Anterior cingulate cortex (tissue), 58 donors: ENCODE measurements around the gene UTP25.
"Not testable (repeated sequence)": the region's sequence is repeated elsewhere in the genome, so short reads cannot be mapped to it uniquely, and the experiment has no call there.

Source experiments
- DNase-seq, 58 donors: peaks; one replicate each; lab custom pipeline; 2025; lab: John Stamatoyannopoulos, UW

UTP25 gene

DNA sequence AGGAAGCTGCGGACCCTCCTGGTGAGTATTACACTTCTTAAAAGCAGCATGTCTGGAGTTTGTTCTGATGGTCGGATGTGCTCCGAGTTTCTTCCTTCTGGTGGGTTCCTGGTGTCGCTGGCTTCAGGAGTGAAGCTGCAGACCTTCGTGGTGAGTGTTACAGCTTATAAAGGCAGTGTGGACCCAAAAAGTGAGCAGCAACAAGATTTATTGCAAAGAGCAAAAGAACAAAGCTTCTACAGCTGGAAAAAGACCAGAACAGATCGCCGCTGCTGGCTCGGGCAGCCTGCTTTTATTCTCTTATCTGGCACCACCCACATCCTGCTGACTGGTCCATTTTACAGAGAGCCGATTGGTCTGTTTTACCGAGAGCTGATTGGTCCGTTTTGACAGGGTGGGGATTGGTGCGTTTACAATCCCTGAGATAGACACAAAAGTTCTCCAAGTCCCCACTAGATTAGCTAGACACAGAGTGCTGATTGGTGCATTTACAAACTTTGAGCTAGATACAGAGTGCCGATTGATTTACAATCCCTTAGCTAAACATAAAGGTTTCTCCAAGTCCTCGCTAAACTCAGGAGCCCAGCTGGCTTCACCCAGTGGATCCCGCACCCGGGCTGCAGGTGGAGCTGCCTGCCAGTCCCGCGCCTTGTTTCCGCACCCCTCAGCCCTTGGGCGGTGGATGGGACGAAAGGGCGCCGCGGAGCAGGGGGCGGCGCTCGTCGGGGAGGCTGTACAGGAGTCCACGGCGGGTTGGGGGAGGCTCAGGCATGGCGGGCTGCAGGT lies 60.7 kb downstream of the UTP25 start:
- not testable (repeated sequence) for DNase-seq

DNA sequence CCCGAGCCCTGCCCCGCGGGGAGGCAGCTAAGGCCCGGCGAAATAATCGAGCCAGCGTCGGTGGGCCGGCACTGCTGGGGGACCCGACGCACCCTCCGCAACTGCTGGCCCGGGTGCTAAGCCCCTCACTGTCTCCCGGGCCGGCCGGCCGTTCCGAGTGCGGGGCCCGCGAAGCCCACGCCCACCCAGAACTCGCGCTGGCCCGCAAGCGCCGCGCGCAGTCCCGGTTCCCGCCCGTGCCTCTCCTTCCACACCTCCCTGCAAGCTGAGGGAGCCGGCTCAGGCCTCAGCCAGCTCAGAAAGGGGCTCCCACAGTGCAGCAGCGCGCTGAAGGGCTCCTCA lies 61.3 kb downstream of the UTP25 start:
- no peak for DNase-seq

DNA sequence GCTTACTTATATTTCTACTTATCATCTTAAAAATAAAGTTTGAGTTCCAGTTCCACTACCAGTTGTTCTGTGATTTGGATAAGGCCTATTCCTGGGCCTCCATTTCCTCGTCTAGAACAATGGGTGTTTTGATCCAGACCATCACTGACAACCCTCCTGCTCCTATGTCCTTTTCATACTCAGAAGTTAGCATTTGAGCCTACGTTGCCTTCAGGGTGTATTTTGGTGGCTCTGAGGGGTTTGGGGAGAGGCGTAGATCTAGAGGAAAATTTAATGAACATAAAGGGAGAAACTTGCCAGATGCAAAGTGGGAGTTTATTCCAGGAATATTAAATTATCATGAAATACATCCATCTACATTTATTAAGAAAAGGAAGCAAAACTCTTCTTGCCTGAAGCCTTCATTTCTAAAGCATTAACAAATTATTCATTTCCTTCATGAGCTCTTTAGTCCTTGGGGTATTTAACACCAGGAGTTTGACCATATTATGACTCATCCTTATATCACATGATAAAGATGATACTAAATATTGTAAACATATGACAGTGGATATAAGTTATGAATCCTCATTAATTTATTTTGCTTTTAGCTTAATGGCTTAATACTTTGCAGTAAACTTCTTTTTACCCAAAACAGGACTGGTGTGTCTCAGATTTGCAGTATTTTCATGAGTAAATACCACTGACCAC lies 63.0 kb downstream of the UTP25 start:
- no peak for DNase-seq

DNA sequence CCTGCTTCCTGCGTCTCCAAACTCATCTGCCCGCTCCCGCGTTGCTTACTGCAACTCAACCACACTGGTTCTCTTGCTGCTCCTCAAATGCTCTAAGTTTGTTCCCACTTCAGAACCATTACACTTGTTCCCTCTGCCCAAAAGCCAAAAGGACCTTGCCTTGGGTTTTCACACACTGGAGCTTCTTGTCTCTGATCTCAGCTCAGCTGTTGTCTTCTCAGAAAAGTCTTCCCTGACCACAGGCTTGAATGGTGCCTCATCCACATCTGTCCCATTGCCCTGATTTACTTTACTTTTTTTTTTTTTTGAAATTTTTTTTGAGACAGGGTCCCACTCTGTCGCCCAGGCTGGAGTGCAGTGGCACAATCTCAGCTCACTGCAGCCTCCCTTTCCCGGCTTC lies 66.0 kb downstream of the UTP25 start:
- no peak for DNase-seq

DNA sequence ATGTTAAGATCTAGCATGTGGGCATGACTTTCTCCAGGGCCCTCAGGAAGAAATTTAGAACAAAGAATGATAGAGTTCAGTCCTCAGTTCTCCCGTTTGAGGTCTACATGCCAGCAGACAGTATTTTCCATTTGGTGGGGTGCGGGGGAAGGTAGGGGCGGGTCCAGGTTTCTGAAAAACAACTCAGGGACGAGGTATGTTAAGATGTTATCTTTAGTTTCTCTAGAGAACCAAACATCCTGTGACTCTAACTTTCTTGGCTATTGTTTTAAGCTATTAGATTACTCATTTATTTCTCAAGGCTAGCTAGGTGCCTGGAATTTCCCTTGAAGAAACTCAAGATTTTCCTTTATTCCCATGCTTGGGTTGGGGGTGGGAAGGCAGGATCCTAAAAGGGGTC lies 67.9 kb downstream of the UTP25 start:
- no peak for DNase-seq

DNA sequence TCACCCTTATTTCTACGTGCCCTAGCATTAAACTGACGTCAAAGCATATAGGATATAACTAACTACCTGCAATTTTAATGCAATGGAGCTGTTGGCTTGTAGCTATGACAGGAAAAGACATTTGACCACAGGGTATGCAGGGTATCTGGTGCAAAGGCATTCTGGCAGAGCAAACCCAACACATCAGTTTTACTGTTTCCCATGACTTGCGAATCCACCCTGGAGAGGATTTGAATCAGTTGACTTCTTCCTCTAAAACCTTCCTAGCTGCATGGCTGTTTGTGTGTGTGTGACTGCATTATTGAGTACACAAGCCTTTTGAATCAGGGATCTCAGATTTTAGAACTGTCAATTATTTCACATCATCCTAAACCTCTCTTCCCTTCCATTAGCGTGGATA lies 68.6 kb downstream of the UTP25 start:
- no peak for DNase-seq

DNA sequence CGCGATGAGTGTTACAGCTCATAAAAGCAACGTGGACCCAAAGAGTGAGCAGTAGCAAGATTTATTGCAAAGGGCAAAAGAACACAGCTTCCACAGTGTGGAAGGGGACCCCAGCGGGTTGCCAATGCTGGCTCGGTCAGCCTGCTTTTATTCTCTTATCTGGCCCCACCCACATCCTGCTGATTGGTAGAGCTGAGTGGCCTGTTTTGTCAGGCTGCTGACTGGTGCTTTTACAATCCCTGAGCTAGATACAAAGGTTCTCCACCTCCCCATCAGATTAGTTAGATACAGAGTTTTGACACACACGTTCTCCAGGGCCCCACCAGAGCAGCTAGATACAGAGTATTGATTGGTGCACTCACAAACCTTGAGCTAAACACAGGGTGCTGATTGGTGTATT lies 70.5 kb downstream of the UTP25 start:
- not testable (repeated sequence) for DNase-seq

DNA sequence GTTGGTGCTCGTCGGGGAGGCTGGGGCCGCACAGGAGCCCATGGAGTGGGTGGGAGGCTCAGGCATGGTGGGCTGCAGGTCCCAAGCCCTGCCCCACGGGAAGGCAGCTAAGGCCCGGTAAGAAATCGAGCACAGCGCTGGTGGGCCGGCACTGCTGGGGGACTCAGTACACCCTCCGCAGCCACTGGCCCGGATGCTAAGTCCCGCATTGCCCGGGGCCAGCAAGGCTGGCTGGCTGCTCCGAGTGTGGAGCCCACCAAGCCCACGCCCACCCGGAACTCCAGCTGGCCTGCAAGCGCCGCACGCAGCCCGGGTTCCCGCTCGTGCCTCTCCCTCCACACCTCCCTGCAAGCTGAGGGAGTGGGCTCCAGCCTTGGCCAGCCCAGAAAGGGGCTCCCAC lies 71.1 kb downstream of the UTP25 start:
- DNase-seq, result not testable (repeated sequence)

DNA sequence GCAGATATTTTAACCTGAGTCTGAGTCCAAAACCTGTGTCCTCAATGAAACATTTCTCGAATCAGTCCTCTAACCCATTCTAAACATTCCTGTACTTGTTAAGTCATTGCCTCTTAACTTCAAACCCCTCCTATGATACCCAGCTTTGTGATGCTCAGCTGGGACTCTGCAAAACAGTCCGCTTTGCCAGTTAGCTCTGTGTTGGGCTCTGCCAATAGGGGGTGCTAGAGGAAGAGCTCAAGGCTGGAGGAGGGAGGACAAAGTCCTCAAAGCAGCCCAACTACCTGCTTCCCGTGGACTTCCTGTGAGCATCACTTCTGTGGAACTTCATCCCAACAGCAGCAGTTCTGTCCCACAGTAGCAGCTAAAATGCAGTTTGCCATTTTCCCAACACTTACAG lies 72.2 kb downstream of the UTP25 start:
- DNase-seq, result no peak

DNA sequence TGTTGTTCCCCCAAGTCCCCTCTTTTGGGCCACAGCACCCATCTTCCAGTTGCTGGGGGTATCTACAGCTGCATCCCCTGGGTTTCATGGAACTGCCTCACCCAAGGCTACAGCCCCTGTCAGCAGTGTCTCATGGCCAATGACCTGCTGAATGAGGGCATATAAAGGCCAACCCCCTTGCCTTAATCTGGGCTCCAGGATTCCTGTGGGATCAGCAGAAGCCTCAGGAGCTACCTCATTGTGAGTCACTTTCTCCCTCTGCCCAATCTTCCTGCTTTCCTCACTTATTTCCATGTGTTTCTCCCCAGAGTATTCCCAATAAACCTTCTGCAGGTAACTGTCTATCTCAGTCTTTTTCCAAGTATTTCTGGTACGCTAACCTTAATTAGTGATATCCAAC lies 73.0 kb downstream of the UTP25 start:
- no peak for DNase-seq

DNA sequence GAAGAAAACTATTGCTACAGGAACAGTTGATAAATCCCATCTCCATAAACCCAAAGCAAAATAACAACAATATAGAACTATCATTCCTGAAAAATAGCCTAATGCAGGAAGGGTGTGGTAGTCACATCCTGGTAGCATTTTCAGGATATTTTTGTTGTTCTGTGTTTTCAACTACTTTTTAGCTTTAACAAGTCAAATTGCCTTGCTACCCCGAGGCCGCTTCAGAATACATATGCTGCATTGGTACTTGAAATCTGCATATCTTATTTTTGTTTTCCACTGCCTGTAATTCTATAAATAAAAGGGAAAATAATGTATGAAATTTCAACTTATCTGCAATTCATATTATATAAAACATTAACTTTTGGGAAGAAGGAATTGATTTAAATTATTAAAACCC lies 73.4 kb downstream of the UTP25 start:
- DNase-seq, result no peak

DNA sequence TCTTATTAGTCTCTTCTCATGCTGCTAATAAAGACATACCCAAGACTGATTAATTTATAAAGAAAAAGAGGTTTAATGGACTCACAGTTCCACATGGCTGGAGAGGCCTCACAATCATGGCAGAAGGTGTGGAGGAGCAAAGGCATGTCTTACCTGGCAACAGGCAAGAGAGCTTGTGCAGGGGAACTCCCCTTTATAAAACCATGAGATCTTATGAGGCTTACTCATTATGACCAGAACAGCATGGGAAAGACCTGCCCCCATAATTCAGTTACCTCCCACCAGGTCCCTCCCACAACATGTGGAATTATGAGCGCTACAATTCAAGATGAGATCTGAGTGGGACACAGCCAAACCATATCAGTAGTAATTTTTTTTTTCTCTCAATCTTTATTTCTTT lies 77.0 kb downstream of the UTP25 start:
- DNase-seq, result not testable (repeated sequence)
